ENCODE measurements around the gene MKLN1. TPM values are rescaled to one million over a fixed set of nuclear protein-coding genes. Genes with fewer than 3 reads are reported as not detected.
"Not testable (repeated sequence)": the region's sequence is repeated elsewhere in the genome, so short reads cannot be mapped to it uniquely, and the experiment has no call there.

The MKLN1 gene
- total and polyA plus RNA-seq, 2 donors (not counting 1 experiment from before 2014, with no cell fraction given) = 8.5 to 68.4 TPM

DNA sequence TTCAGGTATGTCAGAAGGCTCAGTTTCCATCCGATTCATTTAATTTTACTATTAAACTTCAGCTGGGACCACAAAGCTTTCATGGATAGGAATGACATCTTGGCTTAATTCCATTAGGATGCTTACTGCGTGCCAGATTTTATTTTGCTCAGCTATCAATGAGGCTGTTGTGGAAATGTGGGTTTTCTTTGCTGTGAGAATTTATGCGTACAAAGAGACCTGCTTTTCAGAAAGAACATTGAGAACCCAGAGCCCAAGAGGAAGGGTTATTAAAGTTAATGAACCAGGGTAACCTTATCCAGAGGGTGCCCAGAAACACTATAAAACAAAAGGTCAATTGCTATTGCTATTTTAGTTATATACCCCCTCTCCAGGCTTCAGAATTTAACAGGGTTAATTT is 98.3 kb downstream of the MKLN1 start:
- H3K4me3 ChIP-seq (ENCODE audit: control extremely low read depth in 1 of 5, extremely low read depth in 1 of 5, insufficient read depth in 1 of 5, low read depth in 2 of 5, low read length in 4 of 5) = no peak overlapping the region
- ATAC-seq (ENCODE audit: low read depth) (no peak), DNase-seq (no peak)
- TF ChIP-seq, protein P1, sequence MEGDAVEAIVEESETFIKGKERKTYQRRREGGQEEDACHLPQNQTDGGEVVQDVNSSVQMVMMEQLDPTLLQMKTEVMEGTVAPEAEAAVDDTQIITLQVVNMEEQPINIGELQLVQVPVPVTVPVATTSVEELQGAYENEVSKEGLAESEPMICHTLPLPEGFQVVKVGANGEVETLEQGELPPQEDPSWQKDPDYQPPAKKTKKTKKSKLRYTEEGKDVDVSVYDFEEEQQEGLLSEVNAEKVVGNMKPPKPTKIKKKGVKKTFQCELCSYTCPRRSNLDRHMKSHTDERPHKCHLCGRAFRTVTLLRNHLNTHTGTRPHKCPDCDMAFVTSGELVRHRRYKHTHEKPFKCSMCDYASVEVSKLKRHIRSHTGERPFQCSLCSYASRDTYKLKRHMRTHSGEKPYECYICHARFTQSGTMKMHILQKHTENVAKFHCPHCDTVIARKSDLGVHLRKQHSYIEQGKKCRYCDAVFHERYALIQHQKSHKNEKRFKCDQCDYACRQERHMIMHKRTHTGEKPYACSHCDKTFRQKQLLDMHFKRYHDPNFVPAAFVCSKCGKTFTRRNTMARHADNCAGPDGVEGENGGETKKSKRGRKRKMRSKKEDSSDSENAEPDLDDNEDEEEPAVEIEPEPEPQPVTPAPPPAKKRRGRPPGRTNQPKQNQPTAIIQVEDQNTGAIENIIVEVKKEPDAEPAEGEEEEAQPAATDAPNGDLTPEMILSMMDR (IDR thresholded peaks at IDR 0.05) = no peak
- TF ChIP-seq EZH2 (IDR thresholded peaks at IDR 0.05; ENCODE audit: borderline replicate concordance, insufficient read depth, low read depth, low read length, poor library complexity, severe bottlenecking) = no peak
- no peak overlapping the region for H2AFZ ChIP-seq (ENCODE audit: insufficient read depth, low read depth, low read length, poor library complexity, severe bottlenecking)
- intact Hi-C loops (cut with micrococcal nuclease) = no loop called here
- H3K27me3 Mint-ChIP-seq = no peaks in the 10 kb centered on the region
- peaks cover 2% of the 10 kb centered on the region for H3K4me1 Mint-ChIP-seq
- no peaks in the 10 kb centered on the region for H3K9me3 Mint-ChIP-seq (ENCODE audit: insufficient read depth)
- H3K4me2 ChIP-seq (replicated peaks; ENCODE audit: low read depth, low read length, poor library complexity, severe bottlenecking) = no peak overlapping the region
- H3K9ac ChIP-seq (ENCODE audit: low read length) = no peak overlapping the region
- no peaks in the 10 kb centered on the region for H4K20me1 ChIP-seq (ENCODE audit: control insufficient read depth, insufficient read depth, low read length, poor library complexity, severe bottlenecking)
- H3K79me2 ChIP-seq (ENCODE audit: control insufficient read depth, insufficient read depth, low read length) = peaks cover 8% of the 10 kb centered on the region
- H3K27me3 ChIP-seq (replicated peaks in 1 of 4; ENCODE audit: control extremely low read depth in 1 of 4, control insufficient read depth in 3 of 4, insufficient read depth in 4 of 4, low read length in 3 of 4) = no peaks in the 10 kb centered on the region
- POLR2A ChIA-PET = no interaction called here
- H3K4me3 Mint-ChIP-seq = no peak overlapping the region
- no peaks in the 10 kb centered on the region for H3K9me3 ChIP-seq (ENCODE audit: control extremely low read depth in 1 of 3, control insufficient read depth in 2 of 3, insufficient read depth in 1 of 3, low read length in 2 of 3)
- no peaks in the 10 kb centered on the region for H3K4me1 ChIP-seq (ENCODE audit: control insufficient read depth in 2 of 2, insufficient read depth in 2 of 2, low read length in 2 of 2)
- peaks cover 6 to 19% of the 10 kb centered on the region in 2 experiments for H3K36me3 ChIP-seq (replicated peaks in 1 of 2; ENCODE audit: control extremely low read depth in 1 of 2, control insufficient read depth in 1 of 2, extremely low read depth in 1 of 2, insufficient read depth in 2 of 2, low read length in 1 of 2)
- CTCF ChIA-PET = interaction anchor here (1.4 to 2.0 kb wide), 4 partner anchors 11 to 444 kb away, joined by 4 to 10 read pairs (median 6); no protein-coding TSS in a partner anchor
- no peak overlapping the region for H3K27ac Mint-ChIP-seq
- H3K27ac ChIP-seq (ENCODE audit: low read length in 2 of 2) = no peak overlapping the region
- WGBS (ENCODE audit: insufficient coverage) = 100% methylated on average over 3 of the region's 3 CpGs

DNA sequence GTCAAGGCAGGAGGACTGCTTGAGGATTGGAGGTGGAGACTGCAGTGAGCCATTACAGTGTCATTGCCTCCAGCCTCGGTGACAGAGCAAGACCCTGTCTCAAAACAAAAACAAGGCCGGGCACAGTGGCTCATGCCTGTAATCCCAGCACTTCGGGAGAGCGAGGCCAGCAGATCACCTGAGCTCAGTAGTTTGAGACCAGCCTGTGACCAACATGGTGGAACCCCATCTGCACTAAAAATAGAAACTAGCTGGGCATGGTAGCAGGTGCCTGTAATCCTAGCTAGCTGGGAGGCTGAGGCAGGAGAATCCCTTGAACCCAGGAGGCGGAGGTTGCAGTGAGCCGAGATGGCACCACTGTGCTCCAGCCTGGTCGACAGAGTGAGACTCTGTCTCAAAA is 103.2 kb downstream of the MKLN1 start:
- H3K4me1 ChIP-seq (ENCODE audit: control insufficient read depth in 2 of 2, insufficient read depth in 2 of 2, low read length in 2 of 2); CTCF ChIA-PET; intact Hi-C loops (cut with micrococcal nuclease); ATAC-seq (ENCODE audit: low read depth); H3K4me2 ChIP-seq (replicated peaks; ENCODE audit: low read depth, low read length, poor library complexity, severe bottlenecking); H3K9ac ChIP-seq (ENCODE audit: low read length); H3K9me3 ChIP-seq (ENCODE audit: control extremely low read depth in 1 of 3, control insufficient read depth in 2 of 3, insufficient read depth in 1 of 3, low read length in 2 of 3); H3K27ac Mint-ChIP-seq; H3K79me2 ChIP-seq (ENCODE audit: control insufficient read depth, insufficient read depth, low read length); H3K4me3 Mint-ChIP-seq; H3K27me3 Mint-ChIP-seq; H2AFZ ChIP-seq (ENCODE audit: insufficient read depth, low read depth, low read length, poor library complexity, severe bottlenecking); H3K9me3 Mint-ChIP-seq (ENCODE audit: insufficient read depth); H3K27me3 ChIP-seq (replicated peaks in 1 of 4; ENCODE audit: control extremely low read depth in 1 of 4, control insufficient read depth in 3 of 4, insufficient read depth in 4 of 4, low read length in 3 of 4); H3K4me1 Mint-ChIP-seq; H3K4me3 ChIP-seq (ENCODE audit: control extremely low read depth in 1 of 5, extremely low read depth in 1 of 5, insufficient read depth in 1 of 5, low read depth in 2 of 5, low read length in 4 of 5); H3K27ac ChIP-seq (ENCODE audit: low read length in 2 of 2); DNase-seq; H4K20me1 ChIP-seq (ENCODE audit: control insufficient read depth, insufficient read depth, low read length, poor library complexity, severe bottlenecking): not testable (repeated sequence)
- peaks cover 8 to 32% of the 10 kb centered on the region in 2 experiments for H3K36me3 ChIP-seq (replicated peaks in 1 of 2; ENCODE audit: control extremely low read depth in 1 of 2, control insufficient read depth in 1 of 2, extremely low read depth in 1 of 2, insufficient read depth in 2 of 2, low read length in 1 of 2)
- POLR2A ChIA-PET = interaction anchor here (0.6 kb wide), 1 partner anchor 14 kb away, joined by 7 read pairs; no protein-coding TSS in a partner anchor
- 94% methylated on average over 5 of the region's 7 CpGs for WGBS (ENCODE audit: insufficient coverage)

Data from B cell (primary cell).